DMS53 (cell line): Measurements from ENCODE around the gene C6orf52.

Experiments used
- DNase-seq: peaks from one replicate; lab custom pipeline; 2025; lab: John Stamatoyannopoulos, UW

C6orf52 gene

GRCh38 chr6:10644225-10644624, 50.2 kb downstream of the C6orf52 start:
- DNase-seq: no peak

DNA sequence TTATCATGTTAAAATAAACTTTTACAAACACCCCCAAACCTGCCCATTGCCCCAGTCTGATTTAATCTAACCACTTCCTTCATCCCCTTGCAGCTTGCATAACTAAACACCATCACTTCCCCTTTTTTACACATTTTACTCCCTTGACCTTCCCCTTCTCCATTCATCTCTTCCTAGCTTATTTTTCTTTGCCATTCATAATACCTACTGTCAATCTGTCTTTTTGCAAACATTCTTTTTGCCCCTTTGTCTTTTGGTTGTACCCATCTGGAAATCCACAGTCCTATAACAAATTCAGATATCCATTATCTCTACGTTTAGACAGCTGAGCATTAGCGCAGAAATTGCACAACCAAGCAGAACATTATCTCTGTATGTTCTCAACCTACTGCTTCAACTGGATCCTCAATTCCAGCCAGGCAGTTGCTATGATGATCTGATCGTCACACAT, 51.2 kb downstream of the C6orf52 start:
- no peak for DNase-seq

DNA sequence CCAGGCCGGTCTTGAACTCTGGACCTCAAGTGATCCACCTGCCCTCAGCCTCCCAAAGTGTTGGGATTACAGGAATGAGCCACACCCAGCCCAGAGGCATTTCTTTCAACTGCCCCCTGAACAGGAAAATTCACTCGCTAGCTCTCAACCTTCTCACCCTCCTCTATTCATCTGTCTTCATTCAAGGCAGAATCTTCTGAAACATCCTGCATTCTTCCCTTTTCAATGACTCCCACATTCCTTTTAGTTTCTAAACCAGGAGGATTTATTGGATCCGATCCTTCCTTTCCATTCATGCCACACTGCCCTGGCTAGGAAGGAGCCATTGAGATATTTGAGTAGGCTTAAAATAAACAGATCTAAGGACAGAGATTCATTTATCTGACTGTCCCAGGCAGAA, 52.9 kb downstream of the C6orf52 start:
- no peak for DNase-seq

- no peak for DNase-seq
Observed at GRCh38 chr6:10640412-10640811, 54.0 kb downstream of the C6orf52 start.

GRCh38 chr6:10633216-10633615, 61.2 kb downstream of the C6orf52 start:
- DNase-seq: peak; percentile 58

DNA sequence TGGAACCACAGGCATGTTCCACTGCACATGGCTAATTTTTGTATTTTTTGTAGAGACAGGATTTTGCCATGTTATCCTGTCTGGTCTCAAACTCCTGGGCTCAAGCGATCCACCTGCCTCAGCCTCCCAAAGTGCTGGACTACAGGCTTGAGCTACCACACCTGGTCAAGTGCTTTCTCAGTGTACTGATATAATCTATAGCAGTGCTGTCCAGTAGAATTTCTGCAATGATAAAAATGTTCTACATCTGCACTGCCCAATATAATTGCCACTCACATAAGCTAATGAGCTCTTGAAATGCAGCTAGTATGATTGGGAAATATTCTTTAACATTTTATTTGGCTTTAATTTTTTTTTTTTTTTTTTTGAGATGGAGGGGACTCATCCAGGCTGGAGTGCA, 64.2 kb downstream of the C6orf52 start:
- no peak for DNase-seq

GRCh38 chr6:10627800-10628199, 66.6 kb downstream of the C6orf52 start:
- no peak for DNase-seq

DNA sequence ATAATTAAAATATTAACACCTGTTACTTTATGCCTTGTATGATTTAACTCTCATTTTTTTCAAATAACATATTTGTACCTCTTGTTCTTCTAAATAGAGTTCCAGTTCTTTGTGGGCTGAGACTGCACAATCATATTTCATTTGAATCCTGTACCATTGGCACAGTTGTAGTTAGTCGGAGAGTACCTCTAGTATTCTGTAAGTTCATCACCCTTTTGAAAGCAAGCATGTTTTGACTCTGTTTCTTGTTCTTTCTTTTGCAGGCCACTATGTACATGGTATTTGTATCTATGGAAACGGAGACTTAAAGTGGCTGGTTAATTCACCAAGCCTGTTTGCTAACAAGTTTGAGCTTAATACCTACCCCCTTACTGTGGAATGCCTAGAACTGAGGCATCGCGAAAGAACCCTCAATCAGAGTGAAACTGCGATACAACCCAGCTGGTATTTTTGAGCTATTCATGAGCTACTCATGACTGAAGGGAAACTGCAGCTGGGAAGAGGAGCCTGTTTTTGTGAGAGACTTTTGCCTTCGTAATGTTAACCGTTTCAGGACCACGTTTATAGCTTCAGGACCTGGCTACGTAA, 68.2 kb downstream of the C6orf52 start:
- no peak for DNase-seq

GRCh38 chr6:10624836-10625235, 69.6 kb downstream of the C6orf52 start:
- DNase-seq: no peak

GRCh38 chr6:10621847-10622246, 72.6 kb downstream of the C6orf52 start:
- no peak for DNase-seq
